Brain microvascular endothelial cell (primary cell): ENCODE data around the gene MEF2A.
"Not testable (repeated sequence)": the region's sequence is repeated elsewhere in the genome, so short reads cannot be mapped to it uniquely, and the experiment has no call there.

ENCODE experiments used
- DNase-seq: peaks from one replicate; pipeline ENCODE4 v3.0.0-alpha.2; 2020
- H3K27ac ChIP-seq: fragments of 250-450 bp; sonication (Bioruptor Pico); 2 replicates; pipeline ENCODE4 v1.5.1; 2020; ENCODE audit warnings: mild to moderate bottlenecking, moderate library complexity
- H3K27me3 ChIP-seq: fragments of 250-450 bp; sonication (Bioruptor Pico); replicated peaks from 2 replicates; pipeline ENCODE4 v1.5.1; 2020; ENCODE audit warnings: mild to moderate bottlenecking
- H3K36me3 ChIP-seq: fragments of 250-450 bp; sonication (Bioruptor Pico); replicated peaks from 2 replicates; pipeline ENCODE4 v1.5.1; 2020; ENCODE audit warnings: mild to moderate bottlenecking
- H3K4me3 ChIP-seq: 2 replicates; pipeline ENCODE4 v1.5.1; 2011; ENCODE audit warnings: low read depth, mild to moderate bottlenecking, control low read depth, low read length, moderate library complexity
- CTCF ChIP-seq: IDR thresholded peaks from 2 replicates; pipeline ENCODE4 v1.5.1; 2011; ENCODE audit warnings: low read depth, mild to moderate bottlenecking, moderate library complexity, low read length, control low read depth, inconsistent platforms; ENCODE audit errors: missing control alignments
- in situ Hi-C: cut with HindIII; loops from 2 replicates; pipeline ENCODE4 v1.10.0; 2017; ENCODE audit warnings: low sequenced_read_pairs, low pct_ligation_motif_present

The MEF2A gene

GRCh38 chr15:99733268-99734039 is 167.7 kb downstream of the MEF2A start, which contains the start of gene LYSMD4:
Gene LYSMD4 (minus strand): TSS chr15:99733437. CDS start chr15:99731999, 1,438 bp downstream.
- H3K36me3 ChIP-seq, result no peaks in the 10 kb centered on the region
- no peaks in the 10 kb centered on the region for H3K27me3 ChIP-seq
- in situ Hi-C loops, result no loop called here
- TF ChIP-seq CTCF, result no peak
- peak within 1 kb of the TSS; percentile 40 for H3K27ac ChIP-seq
- peak within 1 kb of the TSS; percentile 78 for H3K4me3 ChIP-seq
- DNase-seq, result peak; percentile 93

GRCh38 chr15:99734040-99734291 is 168.2 kb downstream of the MEF2A start:
- H3K36me3 ChIP-seq, H3K27ac ChIP-seq, H3K27me3 ChIP-seq, DNase-seq, in situ Hi-C loops, H3K4me3 ChIP-seq: not testable (repeated sequence)

DNA sequence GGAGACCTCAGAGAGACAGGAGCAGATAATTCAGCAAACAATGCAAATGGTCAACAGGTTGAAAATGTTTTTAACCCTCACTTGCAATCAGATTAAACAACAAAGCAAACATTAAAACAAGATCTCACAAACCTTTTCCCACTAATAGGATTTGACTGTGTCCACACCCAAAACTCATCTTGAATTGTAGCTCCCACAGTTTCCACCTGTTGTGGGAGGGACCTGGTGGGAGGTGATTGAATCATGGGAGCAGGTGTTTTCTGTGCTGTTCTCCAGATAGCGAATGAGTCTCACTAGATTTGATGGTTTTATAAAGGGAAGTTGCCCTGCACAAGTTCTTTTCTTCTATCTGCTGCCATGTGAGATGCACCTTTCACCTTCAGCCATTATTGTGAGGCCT is 168.8 kb downstream of the MEF2A start:
- no peaks in the 10 kb centered on the region for H3K36me3 ChIP-seq
- no peak for TF ChIP-seq CTCF
- in situ Hi-C loops, result no loop called here
- no peak overlapping the region for H3K27ac ChIP-seq
- no peaks in the 10 kb centered on the region for H3K27me3 ChIP-seq
- no peak for DNase-seq
- H3K4me3 ChIP-seq, result no peak overlapping the region

DNA sequence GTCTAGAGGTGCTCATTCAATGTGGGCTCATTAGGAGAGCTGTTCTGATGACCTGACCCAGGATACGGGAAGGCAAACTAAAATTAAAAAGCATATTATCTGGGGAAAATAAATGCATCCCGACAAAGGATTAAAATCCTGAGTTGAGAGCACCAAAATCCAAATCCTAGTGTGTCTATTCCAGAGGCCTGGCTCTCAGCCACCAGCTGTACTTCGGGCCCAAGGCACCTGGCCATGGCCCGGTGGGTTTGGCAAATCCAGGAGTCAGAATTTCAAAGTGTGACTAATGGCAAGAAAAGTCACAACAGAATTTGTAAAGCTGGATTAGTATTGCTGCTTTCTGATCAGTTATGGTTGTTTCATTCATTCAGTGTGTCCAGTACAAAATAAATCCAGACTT is 170.1 kb downstream of the MEF2A start:
- in situ Hi-C loops, result no loop called here
- H3K27ac ChIP-seq, result no peak overlapping the region
- TF ChIP-seq CTCF, result no peak
- H3K4me3 ChIP-seq, result no peak overlapping the region
- no peaks in the 10 kb centered on the region for H3K36me3 ChIP-seq
- H3K27me3 ChIP-seq, result no peaks in the 10 kb centered on the region
- DNase-seq, result no peak

GRCh38 chr15:99736702-99737101 is 170.9 kb downstream of the MEF2A start:
- no peak overlapping the region for H3K4me3 ChIP-seq
- no peaks in the 10 kb centered on the region for H3K27me3 ChIP-seq
- no peak overlapping the region for H3K27ac ChIP-seq
- no peak for DNase-seq
- no peak for TF ChIP-seq CTCF
- in situ Hi-C loops, result no loop called here
- no peaks in the 10 kb centered on the region for H3K36me3 ChIP-seq

- no peak for DNase-seq
- Histone ChIP-seq H3K27me3 (no peaks in the 10 kb centered on the region), H3K27ac (no peak overlapping the region), H3K36me3 (no peaks in the 10 kb centered on the region), H3K4me3 (no peak overlapping the region)
- in situ Hi-C loops, result no loop called here
- TF ChIP-seq CTCF, result no peak
These were observed 172.4 kb downstream of the MEF2A start for GRCh38 chr15:99738021-99738847.
